Nephron (organoid): ENCODE results near the gene NR2F1.

ENCODE experiments used
- H3K27ac Mint-ChIP-seq, 3 experiments: 2 replicates each; pipeline ENCODE4 v1.8.0; 2020; ENCODE audit warnings: mixed read lengths in 3 of 3, mild to moderate bottlenecking in 2 of 3, moderate library complexity in 1 of 3
- H3K27me3 Mint-ChIP-seq: 2 replicates; pipeline ENCODE4 v1.8.0; 2021; ENCODE audit warnings: low read depth, mild to moderate bottlenecking, moderate library complexity, mixed read lengths
- H3K36me3 Mint-ChIP-seq: 2 replicates; pipeline ENCODE4 v1.8.0; 2020; ENCODE audit warnings: low read depth, mixed read lengths
- H3K4me1 Mint-ChIP-seq: 2 replicates; pipeline ENCODE4 v1.8.0; 2020; ENCODE audit warnings: mixed read lengths
- H3K4me3 Mint-ChIP-seq, 3 experiments: 2 replicates each; pipeline ENCODE4 v1.8.0; 2020; ENCODE audit warnings: mild to moderate bottlenecking in 3 of 3, mixed read lengths in 3 of 3, moderate library complexity in 2 of 3
- H3K9me3 Mint-ChIP-seq: 2 replicates; pipeline ENCODE4 v1.8.0; 2020; ENCODE audit warnings: mixed read lengths
- TF ChIP-seq, protein P1 (sequence below), 3 experiments: fragments of 200-600 bp; sonication (generic); IDR thresholded peaks; one replicate each; pipeline ENCODE4 v1.5.0; 2021; ENCODE audit warnings: antibody characterized with exemption in 3 of 3; ENCODE audit not compliant: unreplicated experiment in 3 of 3

The NR2F1 gene

DNA sequence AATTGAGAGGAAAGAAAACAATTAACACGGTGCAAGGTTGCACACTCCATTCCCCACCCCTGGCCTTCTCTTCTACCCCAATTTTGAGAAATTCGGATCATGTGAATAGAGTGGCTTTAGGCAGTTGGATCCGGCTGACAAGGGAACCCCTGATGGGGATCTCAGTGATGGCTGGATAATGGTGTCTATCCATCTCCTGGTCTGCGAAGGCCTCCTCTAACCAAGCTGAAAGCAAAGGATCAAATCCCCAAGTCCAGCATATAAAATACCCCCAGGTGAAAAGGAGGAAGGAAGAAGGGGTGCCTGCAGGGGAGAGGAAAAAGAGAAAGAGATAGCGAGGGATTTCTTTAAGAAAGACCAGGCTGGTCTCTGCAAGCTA, 16.0 kb downstream of the NR2F1 start:
- TF ChIP-seq, protein P1, sequence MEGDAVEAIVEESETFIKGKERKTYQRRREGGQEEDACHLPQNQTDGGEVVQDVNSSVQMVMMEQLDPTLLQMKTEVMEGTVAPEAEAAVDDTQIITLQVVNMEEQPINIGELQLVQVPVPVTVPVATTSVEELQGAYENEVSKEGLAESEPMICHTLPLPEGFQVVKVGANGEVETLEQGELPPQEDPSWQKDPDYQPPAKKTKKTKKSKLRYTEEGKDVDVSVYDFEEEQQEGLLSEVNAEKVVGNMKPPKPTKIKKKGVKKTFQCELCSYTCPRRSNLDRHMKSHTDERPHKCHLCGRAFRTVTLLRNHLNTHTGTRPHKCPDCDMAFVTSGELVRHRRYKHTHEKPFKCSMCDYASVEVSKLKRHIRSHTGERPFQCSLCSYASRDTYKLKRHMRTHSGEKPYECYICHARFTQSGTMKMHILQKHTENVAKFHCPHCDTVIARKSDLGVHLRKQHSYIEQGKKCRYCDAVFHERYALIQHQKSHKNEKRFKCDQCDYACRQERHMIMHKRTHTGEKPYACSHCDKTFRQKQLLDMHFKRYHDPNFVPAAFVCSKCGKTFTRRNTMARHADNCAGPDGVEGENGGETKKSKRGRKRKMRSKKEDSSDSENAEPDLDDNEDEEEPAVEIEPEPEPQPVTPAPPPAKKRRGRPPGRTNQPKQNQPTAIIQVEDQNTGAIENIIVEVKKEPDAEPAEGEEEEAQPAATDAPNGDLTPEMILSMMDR (IDR thresholded peaks at IDR 0.05; ENCODE audit: unreplicated experiment in 3 of 3): no peak
- peaks cover 58% of the 10 kb centered on the region for H3K27me3 Mint-ChIP-seq
- H3K9me3 Mint-ChIP-seq: no peaks in the 10 kb centered on the region
- H3K4me3 Mint-ChIP-seq: no peak overlapping the region
- peaks cover 26% of the 10 kb centered on the region for H3K36me3 Mint-ChIP-seq
- H3K27ac Mint-ChIP-seq: no peak overlapping the region
- peaks cover 38% of the 10 kb centered on the region for H3K4me1 Mint-ChIP-seq

DNA sequence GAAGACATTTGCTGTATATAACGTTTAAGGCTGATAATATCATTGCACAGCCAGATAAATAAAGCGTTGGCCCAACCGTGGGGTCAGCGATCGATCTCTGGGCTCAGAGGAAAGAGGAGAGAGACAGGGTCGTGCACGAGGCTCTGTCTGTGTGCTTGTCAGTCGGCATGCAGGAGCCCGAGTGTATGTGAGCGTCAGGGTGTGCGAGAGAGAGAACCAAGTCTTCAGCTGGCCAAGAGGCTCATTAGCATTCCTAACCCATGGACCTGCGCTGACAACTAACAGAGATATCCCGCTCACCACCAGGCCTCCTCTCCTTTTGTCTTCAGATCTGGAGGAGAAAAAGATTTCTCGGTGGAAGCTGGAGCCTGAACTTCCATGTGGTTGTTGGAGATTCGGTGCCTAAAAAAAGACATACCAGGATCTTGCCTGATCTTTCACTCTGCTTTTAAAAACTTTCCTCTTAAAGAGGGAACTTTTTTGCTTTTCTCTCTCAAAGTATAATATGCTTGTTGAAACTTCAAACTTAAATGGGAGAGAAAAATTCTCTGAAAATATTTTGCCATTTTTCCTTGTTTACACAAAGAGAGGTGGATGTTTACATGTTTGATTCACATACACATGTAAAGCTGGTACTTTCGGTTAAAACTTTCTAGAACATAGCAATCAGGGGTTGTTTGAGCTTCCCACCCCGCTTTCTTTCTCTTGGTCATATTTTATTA, 16.5 kb downstream of the NR2F1 start:
- Mint-ChIP-seq H3K9me3 (no peaks in the 10 kb centered on the region), H3K4me3 (no peak overlapping the region), H3K27me3 (peaks cover 59% of the 10 kb centered on the region), H3K36me3 (peaks cover 21% of the 10 kb centered on the region), H3K4me1 (peaks cover 32% of the 10 kb centered on the region), H3K27ac (no peak overlapping the region)
- TF ChIP-seq, protein P1 (IDR thresholded peaks at IDR 0.05; ENCODE audit: unreplicated experiment in 3 of 3): no peak

- peaks cover 59% of the 10 kb centered on the region for H3K27me3 Mint-ChIP-seq
- peaks cover 32% of the 10 kb centered on the region for H3K4me1 Mint-ChIP-seq
- peaks cover 11% of the 10 kb centered on the region for H3K36me3 Mint-ChIP-seq
- H3K27ac Mint-ChIP-seq: no peak overlapping the region
- TF ChIP-seq, protein P1 (IDR thresholded peaks at IDR 0.05; ENCODE audit: unreplicated experiment in 3 of 3): no peak
- H3K9me3 Mint-ChIP-seq: no peaks in the 10 kb centered on the region
- no peak overlapping the region for H3K4me3 Mint-ChIP-seq
These were observed 17.5 kb downstream of the NR2F1 start for GRCh38 chr5:93600409-93601070.

DNA sequence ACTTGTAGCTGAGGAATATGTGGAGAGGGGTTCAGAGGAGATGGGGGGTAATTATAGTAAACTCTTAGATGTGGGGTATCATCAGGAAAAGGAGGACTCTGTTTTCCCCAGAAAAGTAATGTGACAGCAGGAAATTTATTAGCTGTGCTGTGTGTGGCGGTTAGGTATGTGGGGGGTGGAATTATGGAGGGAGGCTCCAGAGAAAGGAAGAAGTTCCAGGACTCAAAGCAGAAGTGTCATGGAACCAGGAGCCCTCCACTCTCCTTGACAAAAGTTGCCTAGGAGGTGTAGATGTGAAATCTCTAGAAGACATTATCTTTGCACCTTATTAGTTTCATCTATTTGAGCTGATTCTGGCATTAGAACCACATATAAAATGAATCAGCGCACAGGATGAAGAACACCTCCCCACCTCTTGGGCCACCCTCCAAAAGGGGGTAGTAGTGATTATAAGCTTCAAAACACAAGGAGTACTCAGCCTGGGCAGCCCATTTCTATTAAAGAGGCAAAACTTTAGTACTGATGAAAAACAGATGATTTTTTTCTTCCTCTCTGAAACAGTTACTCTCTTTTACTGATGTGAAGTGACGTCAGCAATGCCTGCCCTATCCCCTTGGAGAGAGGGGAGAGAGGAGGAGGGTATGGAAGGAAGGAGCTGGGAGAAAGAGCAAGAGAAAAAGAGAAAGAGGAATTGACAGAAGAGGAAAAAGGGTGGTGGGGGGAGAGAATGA, 18.2 kb downstream of the NR2F1 start:
- H3K36me3 Mint-ChIP-seq: peaks cover 4% of the 10 kb centered on the region
- H3K27ac Mint-ChIP-seq: no peak overlapping the region
- peak overlapping the region in 1 of 3 experiments; percentile 82 for H3K4me3 Mint-ChIP-seq
- peaks cover 30% of the 10 kb centered on the region for H3K4me1 Mint-ChIP-seq
- H3K9me3 Mint-ChIP-seq: no peaks in the 10 kb centered on the region
- TF ChIP-seq, protein P1 (IDR thresholded peaks at IDR 0.05; ENCODE audit: unreplicated experiment in 3 of 3): no peak
- peaks cover 60% of the 10 kb centered on the region for H3K27me3 Mint-ChIP-seq

DNA sequence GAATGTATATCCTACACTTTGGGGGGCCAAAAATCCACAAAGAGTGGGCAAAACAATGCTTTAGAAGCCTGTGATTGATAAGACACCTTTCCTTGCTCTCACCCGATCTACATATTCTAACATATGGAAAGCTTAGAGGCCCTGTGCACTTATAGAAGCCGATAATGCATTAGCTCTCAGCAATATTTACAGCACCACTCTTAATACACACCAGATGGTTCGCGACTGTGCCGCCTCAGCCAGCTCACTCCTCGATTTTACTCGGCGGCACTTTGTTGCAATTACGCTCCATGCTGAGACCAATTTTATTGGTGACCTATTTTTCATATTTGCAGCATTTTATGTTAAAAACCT, 18.8 kb downstream of the NR2F1 start:
- H3K27me3 Mint-ChIP-seq: peaks cover 60% of the 10 kb centered on the region
- no peak overlapping the region for H3K27ac Mint-ChIP-seq
- H3K4me1 Mint-ChIP-seq: peaks cover 34% of the 10 kb centered on the region
- TF ChIP-seq, protein P1 (IDR thresholded peaks at IDR 0.05; ENCODE audit: unreplicated experiment in 3 of 3): no peak
- H3K9me3 Mint-ChIP-seq: no peaks in the 10 kb centered on the region
- H3K4me3 Mint-ChIP-seq: peak overlapping the region in 1 of 3 experiments; percentile 82
- no peaks in the 10 kb centered on the region for H3K36me3 Mint-ChIP-seq
